ENCODE measurements around the gene USP15. TPM values are rescaled to one million over a fixed set of nuclear protein-coding genes. Genes with fewer than 3 reads are reported as not detected.

USP15 gene
- total RNA-seq, 1 experiment from 2014 or later, result 35.3 TPM

DNA sequence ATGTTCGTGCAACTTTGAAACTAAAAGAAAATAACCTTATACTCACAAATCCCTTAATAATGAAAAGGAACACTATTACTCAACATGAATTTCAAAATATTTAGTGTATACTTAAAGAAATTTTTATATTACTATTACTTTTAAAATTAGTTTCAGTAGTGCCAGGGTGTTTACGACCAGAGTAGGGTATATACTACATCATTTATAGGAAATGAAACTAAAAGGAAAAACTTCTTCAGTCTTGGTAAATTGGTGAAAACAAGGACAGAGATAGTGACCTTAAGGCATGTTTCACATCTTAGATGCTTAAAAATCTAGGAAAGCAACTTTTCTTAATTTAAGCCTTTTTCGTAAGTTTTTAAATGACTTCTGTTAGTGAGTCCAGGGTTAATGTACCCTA is 4.5 kb downstream of the USP15 start:
- no peaks in the 10 kb centered on the region for H3K4me1 ChIP-seq (ENCODE audit: insufficient read depth, low read length)
- H3K4ac ChIP-seq (ENCODE audit: low read depth, low read length), result no peak overlapping the region
- H3K4me2 ChIP-seq (ENCODE audit: insufficient read depth, insufficient read length, low read length), result no peak overlapping the region
- H4K91ac ChIP-seq (ENCODE audit: insufficient read length, low read depth, low read length), result no peak overlapping the region
- H3K23me2 ChIP-seq (ENCODE audit: insufficient read length, low read depth, low read length, poor library complexity, severe bottlenecking), result peaks cover 4% of the 10 kb centered on the region
- no peak overlapping the region for H2BK12ac ChIP-seq (ENCODE audit: insufficient read length, low read depth, low read length)
- no peak overlapping the region for H3K14ac ChIP-seq (ENCODE audit: insufficient read depth, low read length)
- TF ChIP-seq, protein P1, sequence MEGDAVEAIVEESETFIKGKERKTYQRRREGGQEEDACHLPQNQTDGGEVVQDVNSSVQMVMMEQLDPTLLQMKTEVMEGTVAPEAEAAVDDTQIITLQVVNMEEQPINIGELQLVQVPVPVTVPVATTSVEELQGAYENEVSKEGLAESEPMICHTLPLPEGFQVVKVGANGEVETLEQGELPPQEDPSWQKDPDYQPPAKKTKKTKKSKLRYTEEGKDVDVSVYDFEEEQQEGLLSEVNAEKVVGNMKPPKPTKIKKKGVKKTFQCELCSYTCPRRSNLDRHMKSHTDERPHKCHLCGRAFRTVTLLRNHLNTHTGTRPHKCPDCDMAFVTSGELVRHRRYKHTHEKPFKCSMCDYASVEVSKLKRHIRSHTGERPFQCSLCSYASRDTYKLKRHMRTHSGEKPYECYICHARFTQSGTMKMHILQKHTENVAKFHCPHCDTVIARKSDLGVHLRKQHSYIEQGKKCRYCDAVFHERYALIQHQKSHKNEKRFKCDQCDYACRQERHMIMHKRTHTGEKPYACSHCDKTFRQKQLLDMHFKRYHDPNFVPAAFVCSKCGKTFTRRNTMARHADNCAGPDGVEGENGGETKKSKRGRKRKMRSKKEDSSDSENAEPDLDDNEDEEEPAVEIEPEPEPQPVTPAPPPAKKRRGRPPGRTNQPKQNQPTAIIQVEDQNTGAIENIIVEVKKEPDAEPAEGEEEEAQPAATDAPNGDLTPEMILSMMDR (conservative IDR thresholded peaks at IDR 0.05), result no peak
- Mint-ChIP-seq H3K4me1 (peaks cover 2 to 3% of the 10 kb centered on the region in 2 experiments; a peak in 2 of 4 replicates), H3K27me3 (ENCODE audit: low read depth) (no peaks in the 10 kb centered on the region), H3K9me3 (0 out of 5 replicates have a peak, but pooled peaks cover 0 to 2% of the 10 kb centered on the region in 2 experiments), H3K27ac (no peak overlapping the region), H3K4me3 (no peak overlapping the region), H3K36me3 (ENCODE audit: insufficient read depth in 1 of 3, low read depth in 3 of 3) (peaks cover 0 to 3% (median 3%) of the 10 kb centered on the region in 3 experiments; a peak in 5 of 7 replicates)
- no peak overlapping the region for H3K56ac ChIP-seq (ENCODE audit: insufficient read length, low read depth, low read length)
- H2BK15ac ChIP-seq (ENCODE audit: low read depth, low read length), result no peak overlapping the region
- no peak overlapping the region for H2BK120ac ChIP-seq (ENCODE audit: low read depth, low read length, poor library complexity, severe bottlenecking)
- H3K27me3 ChIP-seq (ENCODE audit: insufficient read depth, low read length), result no peaks in the 10 kb centered on the region
- H4K20me1 ChIP-seq (ENCODE audit: control insufficient read depth, insufficient read depth, insufficient read length), result no peaks in the 10 kb centered on the region
- H3K9ac ChIP-seq (ENCODE audit: extremely low read depth, insufficient read length, low read length), result no peak overlapping the region
- no peak for DNase-seq
- no peaks in the 10 kb centered on the region for H3K9me3 ChIP-seq (ENCODE audit: control insufficient read depth, low read depth, low read length)
- no CpG with 5 or more reads among the region's 3 CpGs for WGBS (ENCODE audit: extremely low coverage, insufficient read length, low lambda C conversion rate)
- no peak overlapping the region for H2AFZ ChIP-seq (ENCODE audit: low read length)
- H2BK5ac ChIP-seq (ENCODE audit: insufficient read length, low read length), result no peak overlapping the region
- no peak overlapping the region for H2AK5ac ChIP-seq (ENCODE audit: insufficient read length, low read length)
- no peak overlapping the region for H2BK20ac ChIP-seq (ENCODE audit: low read depth, low read length, poor library complexity, severe bottlenecking)
- H4K8ac ChIP-seq (replicated peaks; ENCODE audit: insufficient read length, low read depth, low read length), result no peak overlapping the region
- peaks cover 6% of the 10 kb centered on the region for H3K79me1 ChIP-seq (ENCODE audit: insufficient read depth, low read depth, low read length, poor library complexity, severe bottlenecking)
- H4K5ac ChIP-seq (ENCODE audit: insufficient read length, low read depth, low read length), result no peak overlapping the region
- no peak overlapping the region for H3K23ac ChIP-seq (ENCODE audit: insufficient read length, low read depth, low read length)
- H3K18ac ChIP-seq (ENCODE audit: insufficient read length, low read depth, low read length), result no peak overlapping the region
- no peak overlapping the region for H3K27ac ChIP-seq (ENCODE audit: insufficient read length, low read depth, low read length)
- no peak overlapping the region for H3T11ph ChIP-seq (ENCODE audit: low read length)
- H3K79me2 ChIP-seq (ENCODE audit: insufficient read depth, low read length), result peaks cover 14% of the 10 kb centered on the region; the same call in 1 of the 2 replicates
